H1 (cell line): ENCODE measurements around the gene IKZF1. TPM values are rescaled to one million over a fixed set of nuclear protein-coding genes. Genes with fewer than 3 reads are reported as not detected.

Experiments
- CTCF ChIA-PET: fragments of 300-600 bp; sonication (Branson Sonifier 250); formaldehyde crosslinking; loops from one replicate; lab custom pipeline; 2021; ENCODE audit not compliant: partially characterized antibody; lab: Charles Lee
- POLR2A ChIA-PET: fragments of 300-600 bp; sonication (Branson Sonifier 250); formaldehyde crosslinking; loops from one replicate; lab custom pipeline; 2021; ENCODE audit warnings: inconsistent platforms; ENCODE audit not compliant: partially characterized antibody; lab: Charles Lee
- DNase-seq, 2 experiments: peaks; one replicate each; pipeline versions ENCODE4 v3.0.0 to v3.0.0-alpha.2; 2010 to 2022; ENCODE audit warnings: low spot score in 2 of 2, low read depth in 1 of 2, mixed read lengths in 1 of 2
- FAIRE-seq: peaks from 2 replicates; lab custom pipeline; 2011; peaks lifted over from hg19 to GRCh38; lab: Jason Lieb, UNC
- H2AFZ ChIP-seq: 2 replicates; pipeline ENCODE4 v1.8.1; 2012; ENCODE audit warnings: low read length, inconsistent platforms
- H2AK5ac ChIP-seq: 2 replicates; pipeline ENCODE4 v1.6.1; 2013; ENCODE audit warnings: low read depth, low read length
- H2BK120ac ChIP-seq: replicated peaks from 2 replicates; pipeline ENCODE3; 2013; ENCODE audit warnings: low read depth, low read length, inconsistent platforms
- H2BK12ac ChIP-seq: 2 replicates; pipeline ENCODE4 v1.6.1; 2013; ENCODE audit warnings: low read depth, low read length
- H2BK15ac ChIP-seq: 2 replicates; pipeline ENCODE4 v1.6.1; 2013; ENCODE audit warnings: low read length
- H2BK20ac ChIP-seq: 2 replicates; pipeline ENCODE4 v1.6.1; 2013; ENCODE audit warnings: low read length
- H2BK5ac ChIP-seq: 2 replicates; pipeline ENCODE4 v1.6.1; 2013; ENCODE audit warnings: low read depth, low read length
- H3K14ac ChIP-seq: 2 replicates; pipeline ENCODE4 v1.6.1; 2013; ENCODE audit warnings: inconsistent platforms; ENCODE audit not compliant: insufficient read length
- H3K18ac ChIP-seq: 2 replicates; pipeline ENCODE4 v1.6.1; 2013; ENCODE audit warnings: low read length; ENCODE audit errors: extremely low read depth
- H3K23ac ChIP-seq: 2 replicates; pipeline ENCODE4 v1.6.1; 2013; ENCODE audit warnings: inconsistent platforms; ENCODE audit not compliant: insufficient read length
- H3K23me2 ChIP-seq: 2 replicates; pipeline ENCODE4 v1.6.1; 2013; ENCODE audit warnings: low read depth, low read length
- H3K27ac ChIP-seq: 2 replicates; pipeline ENCODE4 v1.6.1; 2011; ENCODE audit warnings: low read depth, low read length, inconsistent platforms
- H3K27me3 ChIP-seq, 4 experiments: replicated peaks in 1 of 4; 1 replicate in 1 of 4; 2 replicates in 3 of 4; pipeline versions ENCODE4 v1.6.1 to v1.8.1; 2011 to 2013; ENCODE audit warnings: low read length in 3 of 4, mild to moderate bottlenecking in 3 of 4, inconsistent platforms in 2 of 4, mixed read lengths in 2 of 4, moderate library complexity in 1 of 4; ENCODE audit not compliant: control insufficient read depth in 3 of 4, insufficient read depth in 3 of 4; ENCODE audit errors: extremely low read depth in 1 of 4
- H3K36me3 ChIP-seq, 4 experiments: 2 replicates each; pipeline versions ENCODE4 v1.6.1 to v1.8.1; 2011 to 2013; ENCODE audit warnings: mild to moderate bottlenecking in 4 of 4, low read length in 3 of 4, moderate library complexity in 2 of 4, control low read depth in 1 of 4, inconsistent platforms in 1 of 4; ENCODE audit not compliant: insufficient read depth in 4 of 4, control insufficient read depth in 2 of 4
- H3K4ac ChIP-seq: replicated peaks from 2 replicates; pipeline ENCODE3; 2013; ENCODE audit warnings: low read length, low read depth, mixed read lengths, inconsistent platforms; ENCODE audit not compliant: insufficient read length
- H3K4me1 ChIP-seq, 4 experiments: replicated peaks in 1 of 4; 1 replicate in 1 of 4; 2 replicates in 3 of 4; pipeline versions ENCODE4 v1.6.1 to v1.8.1; 2011 to 2013; ENCODE audit warnings: low read length in 3 of 4, inconsistent platforms in 2 of 4, mixed read lengths in 1 of 4; ENCODE audit not compliant: insufficient read depth in 4 of 4, control insufficient read depth in 3 of 4
- H3K4me2 ChIP-seq, 2 experiments: 2 replicates each; pipeline versions ENCODE4 v1.6.1 to v1.8.1; 2011 to 2013; ENCODE audit warnings: low read depth in 2 of 2, low read length in 2 of 2, control low read depth in 1 of 2, inconsistent platforms in 1 of 2, mild to moderate bottlenecking in 1 of 2; ENCODE audit not compliant: insufficient read depth in 1 of 2
- H3K4me3 ChIP-seq, 4 experiments: fragments of 200-600, 300-600 bp in 1 of 4; sonication (generic), shearing (Covaris generic), sonication (Bioruptor Twin) in 1 of 4; 2 replicates each; pipeline versions ENCODE4 v1.5.1 to v1.8.1; 2011 to 2016; ENCODE audit warnings: low read length in 4 of 4, low read depth in 3 of 4, control low read depth in 2 of 4, inconsistent platforms in 2 of 4, mild to moderate bottlenecking in 2 of 4, mixed read lengths in 1 of 4, moderate library complexity in 1 of 4; ENCODE audit not compliant: insufficient read depth in 2 of 4; ENCODE audit errors: extremely low read depth in 1 of 4
- H3K56ac ChIP-seq: replicated peaks from 2 replicates; pipeline ENCODE3; 2013; ENCODE audit warnings: low read depth, mild to moderate bottlenecking, mixed read lengths, low read length, inconsistent platforms; ENCODE audit not compliant: insufficient read length
- H3K79me1 ChIP-seq: 2 replicates; pipeline ENCODE4 v1.6.1; 2013; ENCODE audit warnings: low read depth, low read length, control low read depth
- H3K79me2 ChIP-seq, 2 experiments: 2 replicates each; pipeline versions ENCODE4 v1.6.1 to v1.8.1; 2012 to 2013; ENCODE audit warnings: low read length in 2 of 2, mild to moderate bottlenecking in 2 of 2, inconsistent platforms in 1 of 2; ENCODE audit not compliant: insufficient read depth in 2 of 2, control insufficient read depth in 1 of 2
- H3K9ac ChIP-seq, 4 experiments: replicated peaks in 1 of 4; 1 replicate in 1 of 4; 2 replicates in 3 of 4; pipeline versions ENCODE4 v1.6.1 to v1.8.1; 2011 to 2013; ENCODE audit warnings: low read depth in 3 of 4, low read length in 3 of 4, control low read depth in 2 of 4, mild to moderate bottlenecking in 2 of 4, moderate library complexity in 2 of 4, inconsistent platforms in 1 of 4; ENCODE audit errors: extremely low read depth in 1 of 4
- H3K9me3 ChIP-seq, 2 experiments: 2 replicates each; pipeline versions ENCODE4 v1.6.1 to v1.8.1; 2012 to 2013; ENCODE audit warnings: mild to moderate bottlenecking in 2 of 2, moderate library complexity in 2 of 2, control low read depth in 1 of 2, inconsistent platforms in 1 of 2, low read depth in 1 of 2, low read length in 1 of 2, mixed read lengths in 1 of 2; ENCODE audit not compliant: insufficient read depth in 2 of 2
- H4K20me1 ChIP-seq, 2 experiments: replicated peaks in 1 of 2; 2 replicates each; pipeline versions ENCODE3 to v1.8.1; 2011 to 2013; ENCODE audit warnings: inconsistent platforms in 2 of 2, low read length in 2 of 2, mild to moderate bottlenecking in 1 of 2; ENCODE audit not compliant: insufficient read depth in 2 of 2, control insufficient read depth in 1 of 2
- H4K5ac ChIP-seq: 2 replicates; pipeline ENCODE4 v1.6.1; 2013; ENCODE audit warnings: low read length, low read depth, mixed read lengths, inconsistent platforms; ENCODE audit not compliant: insufficient read length
- H4K8ac ChIP-seq: 2 replicates; pipeline ENCODE4 v1.8.0; 2013; ENCODE audit warnings: mild to moderate bottlenecking, moderate library complexity, low read length, inconsistent platforms; ENCODE audit not compliant: insufficient read depth; ENCODE audit errors: extremely low read depth
- H4K91ac ChIP-seq: replicated peaks from 2 replicates; pipeline ENCODE3; 2013; ENCODE audit warnings: low read length, mixed read lengths, inconsistent platforms; ENCODE audit not compliant: insufficient read length
- ASH2L ChIP-seq: fragments of 200-600, 300-600 bp; sonication (generic); IDR thresholded peaks from one replicate; pipeline ENCODE4 v1.7.1; 2017; ENCODE audit warnings: low read length
- JUND ChIP-seq: IDR thresholded peaks from 2 replicates; pipeline ENCODE4 v1.6.1; 2011; ENCODE audit warnings: mild to moderate bottlenecking, improper control_type of control experiment, low read length
- KDM1A ChIP-seq: fragments of 200-600, 300-600 bp; sonication (generic); IDR thresholded peaks from 2 replicates; pipeline ENCODE4 v1.7.1; 2016; ENCODE audit warnings: mild to moderate bottlenecking, low read length, borderline replicate concordance
- POU5F1 ChIP-seq: IDR thresholded peaks from 2 replicates; pipeline ENCODE4 v1.6.1; 2011; ENCODE audit warnings: low read depth, mild to moderate bottlenecking, low read length, moderate library complexity
- TCF12 ChIP-seq: IDR thresholded peaks from 2 replicates; pipeline ENCODE4 v1.6.1; 2011; ENCODE audit warnings: low read depth, mild to moderate bottlenecking, low read length
- WGBS, 2 experiments: shearing (Covaris generic) in 1 of 2; methylation state at CpG; one replicate each; pipeline versions ENCODE4 v1.1.6 to v1.1.7; 2013 to 2015; ENCODE audit warnings: low lambda C conversion rate in 2 of 2, mixed read lengths in 2 of 2, inconsistent platforms in 1 of 2, low coverage in 1 of 2, missing lambda C conversion rate in 1 of 2; ENCODE audit not compliant: insufficient replicate concordance in 2 of 2, insufficient coverage in 1 of 2, insufficient read length in 1 of 2; ENCODE audit errors: extremely low coverage in 1 of 2, missing lambda C conversion rate in 1 of 2; 5-methylcytosine and 5-hydroxymethylcytosine counted together
- polyA plus RNA-seq, 7 experiments: library from polyadenylated mRNA; depleted of rRNA in 3 of 7; stranded (reverse) in 5 of 7; unstranded in 2 of 7; fragments of >200 nt in 5 of 7; fragments of 200-250 nt in 2 of 7; gene quantifications; 1 replicate in 5 of 7; 2 replicates in 1 of 7; 4 replicates in 1 of 7; pipeline versions ENCODE4 v1.2.1 to v1.2.3, GENCODE V29; 2011 to 2013; ENCODE audit warnings: missing spikeins in 2 of 7, mixed read lengths in 2 of 7
- total RNA-seq: library from RNA; stranded (reverse); fragmentation: NEBNext Ultra II Directional; extraction: Animal tissue kit (Norgen Biotek cat#: 25700); gene quantifications from 2 replicates; pipeline ENCODE4 v1.2.1, GENCODE V29; 2021

The IKZF1 gene
- total and polyA plus RNA-seq, 2 of the 8 experiments (the other 6 are each of a cell fraction or from before 2014, with no cell fraction given), result 0.74 to 1.5 TPM

GRCh38 chr7:50396856-50397255 lies 92.3 kb downstream of the IKZF1 start:
- no peak overlapping the region for H2AK5ac ChIP-seq
- no peaks in the 10 kb centered on the region for H3K79me2 ChIP-seq
- 92% methylated on average over 2 of the region's 2 CpGs; no CpG with 5 or more reads in 1 of the 2 experiments for WGBS, 2 experiments
- H3K27me3 ChIP-seq, result no peaks in the 10 kb centered on the region
- H3K56ac ChIP-seq, result no peak overlapping the region
- H3K23ac ChIP-seq, result no peak overlapping the region
- no peak overlapping the region for H3K14ac ChIP-seq
- no peaks in the 10 kb centered on the region for H3K79me1 ChIP-seq
- H2BK12ac ChIP-seq, result no peak overlapping the region
- H2AFZ ChIP-seq, result no peak overlapping the region
- no peak overlapping the region for H2BK5ac ChIP-seq
- H3K27ac ChIP-seq, result no peak overlapping the region
- no peak overlapping the region for H3K18ac ChIP-seq
- no peak overlapping the region for H3K4me3 ChIP-seq
- ChIA-PET POLR2A (no interaction called here), CTCF (no interaction called here)
- TF ChIP-seq POU5F1 (no peak), ASH2L (no peak), TCF12 (no peak), JUND (no peak), KDM1A (no peak)
- no peaks in the 10 kb centered on the region for H3K9me3 ChIP-seq
- H2BK15ac ChIP-seq, result no peak overlapping the region
- no peak overlapping the region for H3K9ac ChIP-seq
- H4K8ac ChIP-seq, result no peak overlapping the region
- H4K5ac ChIP-seq, result no peak overlapping the region
- H2BK120ac ChIP-seq, result no peak overlapping the region
- DNase-seq (no peak), FAIRE-seq (no peak)
- no peak overlapping the region for H2BK20ac ChIP-seq
- H3K23me2 ChIP-seq, result no peaks in the 10 kb centered on the region
- peaks cover 0 to 2% (median 0%) of the 10 kb centered on the region in 4 experiments; a peak in 1 of 7 replicates for H3K4me1 ChIP-seq
- no peaks in the 10 kb centered on the region for H3K36me3 ChIP-seq
- H3K4me2 ChIP-seq, result no peak overlapping the region
- no peaks in the 10 kb centered on the region for H4K20me1 ChIP-seq
- no peak overlapping the region for H4K91ac ChIP-seq
- H3K4ac ChIP-seq, result no peak overlapping the region
